DMS79 treated with DMSO at 0.1 percent for 48 hours (cell line): ENCODE data around the gene TMEM208.

ENCODE experiments used
- DNase-seq: peaks from one replicate; lab custom pipeline; 2025; lab: John Stamatoyannopoulos, UW

TMEM208 gene

DNA sequence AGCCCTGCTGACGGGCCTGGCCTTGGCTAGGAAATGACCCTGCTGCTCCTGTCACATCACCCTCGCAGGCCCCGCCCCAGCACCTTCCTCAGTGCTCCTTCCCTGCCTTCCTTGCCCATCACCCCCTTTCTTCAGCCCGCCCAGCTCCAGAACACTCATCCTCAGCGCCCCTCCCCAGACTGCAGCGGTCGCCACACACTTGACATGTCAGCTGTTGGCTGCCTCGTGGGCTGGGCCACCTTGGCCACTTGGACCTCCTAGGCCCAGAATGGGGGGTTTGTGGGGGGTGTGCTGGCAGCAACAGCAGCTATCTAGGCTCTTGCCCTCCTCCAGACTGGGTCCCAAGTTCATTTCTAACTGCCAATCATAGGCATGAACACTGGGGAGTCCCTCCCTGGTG is 17.4 kb upstream of the TMEM208 start:
- no peak for DNase-seq

DNA sequence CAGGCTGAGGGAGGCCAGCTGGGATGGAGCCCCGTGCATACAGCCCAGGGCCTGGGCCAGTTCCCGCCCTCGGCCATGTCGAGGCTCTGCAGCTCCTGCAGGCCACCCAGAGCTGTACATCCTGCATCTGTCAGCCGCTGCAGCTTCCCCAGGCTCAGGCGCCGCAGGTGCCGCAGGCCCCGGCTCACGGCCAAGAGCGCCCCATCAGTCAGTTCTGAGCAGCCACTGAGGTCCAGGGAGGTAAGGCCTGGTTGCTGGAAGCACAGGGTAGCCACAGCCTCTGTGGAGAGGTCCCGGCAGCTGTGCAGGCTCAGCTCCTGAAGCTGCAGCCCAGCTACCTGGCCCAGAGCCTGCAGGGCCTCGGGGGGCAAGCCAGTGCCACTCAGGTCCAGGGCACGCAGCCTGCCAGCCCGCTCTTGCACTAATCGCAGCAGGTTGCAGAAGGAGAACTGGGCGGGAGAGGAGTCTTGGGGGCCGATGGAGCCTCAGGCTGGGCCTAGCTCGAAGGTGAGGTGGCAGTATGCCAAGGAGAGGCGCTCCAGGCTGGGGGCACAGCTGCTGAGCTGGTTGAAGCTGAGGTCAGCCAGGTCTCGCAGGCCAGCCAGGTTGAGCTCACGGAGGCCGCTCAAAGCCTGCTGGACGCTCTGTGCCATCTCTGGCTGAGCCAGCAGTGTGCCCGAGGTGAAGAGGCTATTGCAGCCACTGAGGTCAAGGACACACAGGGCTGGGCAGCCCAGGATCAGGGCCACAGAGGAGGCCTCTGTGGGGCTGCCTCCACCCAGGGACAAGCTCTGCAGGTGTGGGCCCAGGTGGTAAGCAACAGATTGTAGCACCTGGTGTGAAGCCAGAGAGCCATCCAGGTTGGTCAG is 16.6 kb upstream of the TMEM208 start:
- DNase-seq, result peak; percentile 1

DNA sequence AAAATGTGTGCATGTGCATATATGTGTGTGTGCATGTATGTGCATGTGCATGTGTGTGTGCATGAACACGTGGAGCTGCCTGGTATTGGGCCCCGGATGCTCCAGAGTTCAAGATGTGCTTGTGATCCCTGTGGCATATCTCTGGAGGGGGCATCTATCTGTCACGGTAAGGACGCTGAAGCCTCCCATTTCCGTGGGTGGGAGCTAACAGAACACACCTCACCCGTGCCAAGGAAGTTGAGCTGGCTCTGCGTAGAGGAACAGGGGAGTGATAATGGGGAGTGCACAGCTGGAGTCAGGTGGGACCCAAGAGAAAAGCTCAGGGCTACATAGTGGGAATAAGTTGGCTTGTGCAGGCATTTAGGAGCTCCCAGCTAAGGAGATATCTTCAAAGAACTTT is 15.3 kb upstream of the TMEM208 start:
- DNase-seq, result no peak

DNA sequence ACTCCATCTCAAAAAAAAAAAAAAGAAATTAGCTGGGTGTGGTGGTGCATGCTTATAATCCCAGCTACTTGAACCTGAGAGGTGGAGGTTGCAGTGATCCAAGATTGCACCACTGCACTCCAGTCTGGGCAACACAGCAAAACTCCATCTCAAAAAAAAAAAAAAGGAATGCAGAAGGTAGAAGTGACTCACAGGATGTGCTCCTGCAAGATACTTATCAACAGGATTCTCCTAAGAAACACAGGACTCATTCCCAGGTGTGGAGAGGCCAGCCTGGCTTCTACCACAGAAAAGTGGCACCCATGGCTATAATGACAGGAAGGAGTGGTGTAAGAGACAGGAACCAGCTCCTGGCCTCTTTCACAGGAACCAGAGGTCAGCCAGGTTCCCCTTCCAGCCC is 14.2 kb upstream of the TMEM208 start:
- DNase-seq, result no peak

DNA sequence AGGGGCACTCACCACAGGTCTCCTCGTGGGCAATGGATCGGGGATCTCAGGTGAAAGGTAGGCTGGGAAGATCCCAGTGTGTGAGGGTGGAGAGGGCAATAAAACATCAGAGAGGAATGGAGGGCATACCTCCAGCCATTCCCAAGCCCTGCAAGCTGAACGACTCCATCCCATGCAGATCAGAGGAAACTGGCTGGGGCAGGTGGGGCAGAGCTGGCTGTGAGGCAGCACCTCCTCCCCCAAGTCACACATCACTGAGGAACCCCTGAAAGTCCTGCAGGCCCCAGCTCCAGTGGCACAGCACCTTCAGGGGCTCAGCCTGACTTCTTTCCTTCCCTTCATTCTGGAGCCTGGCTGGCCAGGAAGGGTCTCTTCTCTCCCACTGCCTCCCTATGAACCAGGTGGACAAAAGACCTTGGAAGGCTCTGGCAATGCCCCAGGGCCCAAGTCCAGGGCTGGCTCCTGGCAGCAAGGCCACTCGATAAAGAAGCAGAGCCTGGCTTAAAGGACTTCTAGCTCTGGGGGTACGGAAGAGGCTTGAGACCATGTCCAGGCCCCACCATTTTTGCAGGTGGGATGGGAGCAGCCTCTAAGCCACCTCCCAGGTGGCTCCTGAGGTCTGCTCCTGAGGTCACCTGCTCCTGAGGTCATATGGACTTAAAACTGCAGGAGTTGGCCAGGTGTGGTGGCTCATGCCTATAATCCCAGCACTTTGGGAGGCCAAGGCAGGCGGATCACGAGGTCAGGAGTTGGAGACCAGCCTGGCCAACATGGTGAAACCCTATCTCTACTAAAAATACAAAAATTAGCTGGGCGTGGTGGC is 13.5 kb upstream of the TMEM208 start:
- no peak for DNase-seq

DNA sequence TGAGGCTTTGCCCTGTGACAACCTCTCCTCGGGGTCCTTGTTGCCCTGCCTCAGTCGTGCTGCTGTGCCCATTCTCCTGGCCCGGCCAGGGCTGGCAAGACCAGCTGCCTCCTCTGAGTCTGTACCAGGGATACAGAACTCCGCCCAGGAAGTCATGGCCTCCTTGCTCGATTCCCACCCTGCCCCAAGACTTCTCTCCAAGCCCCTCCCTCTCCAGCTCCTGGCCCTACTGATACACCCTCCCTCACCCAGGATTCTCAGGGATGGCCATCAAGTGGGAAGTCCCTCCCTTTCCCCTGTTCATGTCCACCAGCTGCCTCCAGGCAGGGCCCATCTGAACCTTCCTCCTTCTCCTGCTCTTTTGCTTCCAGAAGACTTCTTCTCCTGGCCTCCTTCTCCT is 11.2 kb upstream of the TMEM208 start:
- no peak for DNase-seq

DNA sequence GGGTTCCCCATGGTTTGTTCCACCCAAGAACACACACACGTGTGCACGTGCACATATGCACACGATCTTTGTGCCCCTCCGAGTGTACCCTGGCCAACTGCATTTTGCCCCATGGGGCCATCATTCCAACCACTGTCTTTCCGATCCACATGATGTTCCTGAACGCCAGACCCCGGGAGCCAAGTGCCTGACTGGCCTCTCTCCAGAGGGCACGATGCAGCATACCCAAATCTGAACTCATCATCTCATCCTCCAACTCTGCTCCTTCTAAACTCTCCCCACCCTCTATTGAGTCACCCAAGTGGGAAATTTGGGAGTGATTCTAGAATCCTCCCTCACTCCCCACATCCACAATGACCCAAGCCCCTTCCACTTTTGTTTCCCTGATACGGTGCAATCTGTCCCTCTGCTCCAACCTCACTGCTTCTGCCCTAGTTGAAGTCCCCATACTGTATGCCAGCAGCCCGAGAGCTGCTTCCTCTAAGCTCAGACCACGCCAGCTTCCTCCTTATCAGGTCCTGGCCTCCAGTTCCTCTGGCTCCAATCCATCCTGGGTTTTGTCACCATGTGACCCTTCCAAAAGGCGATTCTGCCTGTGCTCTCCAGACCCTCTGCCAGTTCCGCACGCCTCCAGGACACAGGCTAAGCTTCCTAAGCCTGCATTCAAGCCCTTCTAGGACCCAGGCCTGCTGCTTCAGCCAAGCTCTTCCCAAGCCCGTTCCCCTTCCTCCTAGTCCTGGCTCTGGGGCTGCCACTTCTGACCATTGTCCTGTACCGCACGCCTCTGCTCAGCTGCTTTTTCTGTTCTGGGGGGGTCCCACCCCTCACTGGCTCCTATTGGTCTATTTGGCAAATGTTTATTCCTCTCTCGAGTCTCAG is 10.1 kb upstream of the TMEM208 start:
- no peak for DNase-seq

DNA sequence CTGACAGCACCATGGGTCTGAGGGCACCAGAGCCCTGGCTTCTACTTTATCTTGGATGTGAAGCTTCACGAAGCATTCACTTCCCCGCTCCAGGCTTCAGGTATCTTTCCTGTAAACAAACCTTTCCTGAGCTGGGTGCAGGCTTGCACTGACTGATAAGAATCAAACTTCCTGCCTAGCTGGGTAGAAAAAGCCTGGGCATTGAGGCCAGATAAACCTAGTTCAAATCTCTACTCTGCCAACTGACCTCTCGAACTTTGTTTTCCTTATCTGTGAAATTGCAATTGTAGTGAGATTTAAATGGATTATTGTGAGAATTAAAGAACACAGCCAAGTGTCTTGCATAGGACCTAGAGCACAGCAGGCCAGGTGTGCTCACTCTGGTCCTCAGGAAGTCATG is 2.9 kb upstream of the TMEM208 start:
- DNase-seq, result no peak

DNA sequence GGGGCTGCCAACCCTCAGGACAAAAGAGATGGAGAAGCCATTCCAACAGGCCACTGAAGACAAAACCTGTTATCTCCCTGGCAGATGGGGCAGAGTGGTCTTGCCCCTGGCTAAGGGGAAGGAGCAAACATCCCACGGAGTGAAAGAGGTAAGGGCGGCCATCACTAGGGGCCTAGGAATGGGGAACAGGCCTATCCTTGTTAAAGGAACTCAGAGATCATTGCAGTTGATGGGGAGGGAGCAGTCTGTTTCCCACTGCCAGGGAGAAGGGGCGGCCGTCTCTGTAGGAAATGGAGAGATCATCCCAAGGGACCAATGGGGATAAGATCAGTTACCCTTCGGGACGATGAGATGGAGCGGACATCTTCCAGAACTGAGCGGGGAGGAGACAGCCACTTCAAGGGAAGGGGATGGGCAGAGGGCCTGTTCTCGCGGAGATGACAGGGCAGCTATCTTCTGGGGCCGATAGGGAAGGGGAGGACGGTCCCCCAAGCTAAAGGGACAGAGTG is 581 bp upstream of the TMEM208 start:
- DNase-seq, result peak; percentile 27

DNA sequence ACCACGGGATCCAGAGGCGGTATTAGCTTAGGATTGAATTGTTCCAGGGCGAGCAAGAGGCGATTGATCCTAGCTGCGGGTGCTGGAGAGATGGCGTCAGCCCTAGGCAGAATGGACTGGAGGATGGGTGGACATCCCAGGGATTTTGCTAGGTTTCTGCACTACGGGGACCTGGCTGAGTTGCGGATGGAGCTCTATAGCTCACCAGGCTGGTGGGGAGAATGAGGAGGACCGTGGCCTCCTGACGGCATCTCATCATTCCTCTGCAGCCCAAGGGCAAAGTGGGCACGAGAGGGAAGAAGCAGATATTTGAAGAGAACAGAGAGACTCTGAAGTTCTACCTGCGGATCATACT is 614 bp downstream of the TMEM208 start:
- DNase-seq, result no peak

DNA sequence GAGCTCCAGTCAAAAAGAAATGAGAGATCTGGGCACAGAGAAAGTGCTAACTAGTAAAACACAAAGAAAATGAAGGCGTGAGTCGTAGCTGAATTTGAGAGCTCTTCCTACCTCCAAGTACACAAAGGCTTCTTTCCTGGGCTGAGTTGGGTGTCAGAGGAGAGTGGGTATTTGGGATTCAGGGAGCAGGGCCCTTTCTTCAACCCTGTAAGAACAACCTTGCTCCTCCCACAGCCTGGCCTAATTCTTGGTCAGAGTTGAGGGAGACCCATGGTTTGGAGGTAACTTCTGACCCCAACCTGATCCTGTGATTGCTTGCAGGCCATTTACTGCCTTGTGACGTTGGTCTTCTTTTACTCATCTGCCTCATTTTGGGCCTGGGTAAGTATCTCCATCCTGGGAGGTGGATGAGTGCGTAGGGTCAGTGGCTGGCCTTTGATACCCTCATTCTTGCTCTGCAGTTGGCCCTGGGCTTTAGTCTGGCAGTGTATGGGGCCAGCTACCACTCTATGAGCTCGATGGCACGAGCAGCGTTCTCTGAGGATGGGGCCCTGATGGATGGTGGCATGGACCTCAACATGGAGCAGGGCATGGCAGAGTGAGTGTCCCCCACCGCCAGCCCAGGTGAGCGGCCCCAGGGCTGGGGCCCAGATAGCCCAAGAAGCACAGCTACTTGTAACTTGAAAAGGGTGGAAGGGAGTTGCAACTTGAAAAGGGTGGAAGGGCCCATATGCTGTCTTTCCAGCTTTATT is 1.3 kb downstream of the TMEM208 start:
- no peak for DNase-seq

DNA sequence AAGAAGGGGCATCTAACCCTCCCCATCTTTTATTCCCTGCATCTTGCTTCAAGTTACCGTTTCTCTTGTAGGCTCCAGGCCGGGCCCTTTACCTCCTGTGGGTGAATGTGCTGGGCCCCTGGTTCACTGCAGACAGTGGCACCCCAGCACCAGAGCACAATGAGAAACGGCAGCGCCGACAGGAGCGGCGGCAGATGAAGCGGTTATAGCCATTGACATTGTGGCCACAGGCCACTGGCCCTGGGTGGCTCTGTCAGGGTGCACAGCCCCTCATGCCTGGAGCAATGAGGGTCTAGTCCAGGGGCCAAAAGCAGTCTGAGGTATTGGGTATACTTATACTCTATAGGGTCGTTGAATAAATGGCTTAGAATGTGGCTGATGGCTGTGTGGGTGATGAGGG is 2.0 kb downstream of the TMEM208 start:
- no peak for DNase-seq

DNA sequence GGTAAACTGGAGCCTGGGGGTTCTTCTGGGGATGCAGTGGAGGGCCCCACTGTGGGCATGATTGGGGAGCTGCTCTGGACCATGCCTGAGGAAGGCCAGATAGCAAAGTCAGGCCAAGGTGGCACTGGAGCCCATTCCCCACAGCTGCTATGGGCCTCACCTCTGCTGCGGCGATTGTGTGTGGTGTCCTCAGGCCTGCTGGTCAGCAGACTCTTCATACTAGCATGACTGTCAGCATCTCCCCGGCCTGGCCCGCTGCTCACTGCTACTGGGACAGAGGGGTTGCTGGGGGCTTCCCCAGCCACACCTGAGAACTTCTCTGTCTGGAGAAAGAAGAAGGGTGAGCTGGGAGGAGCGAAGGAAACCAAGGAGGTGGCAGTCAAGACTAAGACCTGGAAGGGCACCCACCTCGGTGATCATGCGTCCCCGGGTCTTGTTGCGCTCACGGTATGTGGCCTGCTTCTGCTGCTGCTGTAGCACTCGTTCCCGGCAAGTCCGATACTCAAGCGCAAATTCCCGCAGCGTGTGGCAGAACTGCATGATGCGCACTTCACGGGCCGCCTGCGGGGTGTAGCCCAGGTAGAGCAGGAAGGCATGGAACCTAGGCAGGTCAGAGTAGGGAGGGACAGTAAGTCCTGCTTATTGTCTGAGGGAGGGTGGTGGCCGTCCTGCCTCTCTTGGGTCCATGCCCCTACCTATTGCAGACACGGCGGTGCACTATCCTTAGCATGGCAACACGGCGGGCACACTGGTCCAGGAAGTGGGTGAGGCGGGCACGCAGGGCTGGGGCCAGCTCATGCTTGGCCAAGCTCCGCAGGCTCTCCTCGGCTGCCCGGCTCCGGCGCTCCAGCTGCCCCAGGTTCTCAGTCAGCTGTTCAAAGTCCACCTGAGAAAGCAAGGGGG is 3.2 kb downstream of the TMEM208 start:
- no peak for DNase-seq

DNA sequence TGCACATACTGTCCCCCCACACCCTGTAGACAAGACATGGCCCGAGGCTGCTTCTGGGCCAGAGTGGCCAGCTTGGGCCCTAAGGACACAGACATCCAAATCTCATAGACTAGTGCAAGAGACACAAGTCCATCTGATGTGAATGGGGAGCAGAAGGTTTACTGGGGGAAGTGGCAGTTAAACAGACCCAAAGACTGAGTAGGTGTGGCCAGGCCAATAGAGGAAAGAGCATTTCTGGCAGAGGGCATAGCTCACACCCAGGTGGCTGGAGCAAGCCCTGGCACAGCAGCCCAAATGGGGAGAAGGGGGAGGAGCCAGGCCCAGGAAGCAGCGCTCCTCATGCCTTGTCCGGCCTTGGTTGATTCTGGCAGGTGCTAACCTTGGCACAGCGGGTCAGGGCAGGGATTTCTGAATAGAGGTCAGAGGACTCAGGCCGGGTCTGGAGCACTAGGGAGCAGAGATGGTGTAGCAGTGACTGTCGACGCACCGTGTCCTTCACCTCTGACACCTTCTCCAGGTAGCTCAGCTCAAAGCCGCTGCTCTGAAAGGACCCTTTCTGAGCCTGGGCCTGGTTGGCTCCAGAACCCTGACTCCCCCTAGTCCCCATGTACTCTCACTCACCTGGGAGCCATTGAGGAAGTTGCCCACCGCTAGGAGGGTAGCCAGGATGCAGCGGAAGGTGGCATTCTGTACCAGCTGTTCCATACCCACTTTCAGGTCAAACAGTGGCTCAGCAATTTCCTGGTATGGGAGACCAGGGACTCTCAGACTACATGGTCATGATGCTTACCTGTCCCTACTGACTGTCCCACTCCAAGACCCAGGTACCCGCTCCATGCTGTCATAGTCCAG is 4.1 kb downstream of the TMEM208 start:
- DNase-seq, result no peak

DNA sequence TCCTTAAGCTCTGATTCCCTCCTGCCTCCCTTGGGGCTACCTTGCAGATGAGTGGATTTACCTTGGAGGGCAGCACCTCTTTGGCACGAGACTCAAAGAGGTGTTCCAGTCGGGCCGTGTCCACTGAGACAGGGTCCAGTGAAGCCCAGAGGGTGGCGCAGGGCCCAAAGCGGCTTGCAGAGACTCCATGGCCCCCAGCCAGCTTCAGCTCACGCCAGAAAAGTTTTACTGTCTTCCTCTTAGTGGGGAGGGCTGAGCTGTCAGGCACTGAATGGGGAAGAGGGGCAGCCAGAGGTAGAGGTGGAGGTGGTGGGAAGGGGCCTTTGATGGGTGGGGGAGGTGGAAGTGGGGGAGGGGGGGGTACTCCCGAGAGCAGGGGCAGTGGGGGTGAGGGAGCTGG is 6.7 kb downstream of the TMEM208 start:
- DNase-seq, result no peak

DNA sequence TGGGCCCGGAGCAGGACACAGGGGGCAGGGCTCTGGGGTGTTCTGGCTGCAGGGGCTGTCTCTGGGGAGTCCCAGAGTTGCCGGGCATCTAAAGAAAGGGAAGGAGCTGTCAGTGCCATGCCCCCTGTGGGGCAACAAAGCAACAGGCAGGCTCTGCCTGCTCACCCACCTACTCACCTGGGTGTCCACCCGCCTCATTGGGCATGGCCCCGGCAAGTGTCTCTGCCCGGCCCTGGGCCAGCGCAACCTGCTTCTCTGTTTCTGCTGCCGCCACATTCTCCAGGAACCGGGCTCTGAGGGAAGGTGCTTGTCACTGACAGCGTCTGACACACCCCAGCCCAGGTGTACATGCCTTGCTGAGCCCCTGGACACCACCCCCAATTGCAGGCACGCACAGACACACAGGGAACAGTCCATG is 7.3 kb downstream of the TMEM208 start:
- DNase-seq, result no peak

DNA sequence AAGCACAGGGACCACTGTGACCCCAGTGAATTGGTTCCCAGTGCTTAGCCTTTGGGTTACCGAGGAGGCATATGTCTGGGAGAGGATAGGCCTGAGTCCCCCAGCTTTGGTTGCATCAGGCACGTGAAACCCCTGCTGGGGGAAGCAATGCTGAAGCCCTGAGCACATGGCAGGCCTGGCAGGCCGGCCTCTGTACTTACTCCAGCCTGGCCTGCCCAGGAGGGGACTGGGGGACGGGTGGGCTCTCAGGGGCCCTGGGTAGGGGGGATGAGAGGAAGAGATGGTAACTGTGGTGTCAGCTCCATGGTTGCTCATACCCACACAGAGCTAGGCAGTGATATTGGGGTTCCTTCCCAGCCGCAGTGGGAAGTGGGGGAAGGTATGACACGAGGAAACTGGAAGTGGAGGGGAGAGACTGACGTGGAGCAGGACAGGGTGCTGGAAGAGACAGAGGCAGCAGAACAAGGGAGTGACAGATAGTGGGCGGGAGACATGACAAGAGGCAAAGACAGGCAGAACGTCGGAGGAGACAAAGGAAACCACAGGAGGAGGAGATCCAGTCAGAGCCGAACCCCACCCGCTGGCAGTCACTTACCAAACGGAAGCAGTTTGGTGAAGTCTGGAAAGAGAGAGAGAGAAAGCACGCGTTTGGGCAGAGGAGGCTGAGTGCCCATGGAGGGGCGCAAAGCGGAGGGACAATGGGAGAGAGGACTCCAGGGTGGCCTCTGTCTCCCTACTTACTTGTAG is 9.1 kb downstream of the TMEM208 start:
- DNase-seq, result no peak

DNA sequence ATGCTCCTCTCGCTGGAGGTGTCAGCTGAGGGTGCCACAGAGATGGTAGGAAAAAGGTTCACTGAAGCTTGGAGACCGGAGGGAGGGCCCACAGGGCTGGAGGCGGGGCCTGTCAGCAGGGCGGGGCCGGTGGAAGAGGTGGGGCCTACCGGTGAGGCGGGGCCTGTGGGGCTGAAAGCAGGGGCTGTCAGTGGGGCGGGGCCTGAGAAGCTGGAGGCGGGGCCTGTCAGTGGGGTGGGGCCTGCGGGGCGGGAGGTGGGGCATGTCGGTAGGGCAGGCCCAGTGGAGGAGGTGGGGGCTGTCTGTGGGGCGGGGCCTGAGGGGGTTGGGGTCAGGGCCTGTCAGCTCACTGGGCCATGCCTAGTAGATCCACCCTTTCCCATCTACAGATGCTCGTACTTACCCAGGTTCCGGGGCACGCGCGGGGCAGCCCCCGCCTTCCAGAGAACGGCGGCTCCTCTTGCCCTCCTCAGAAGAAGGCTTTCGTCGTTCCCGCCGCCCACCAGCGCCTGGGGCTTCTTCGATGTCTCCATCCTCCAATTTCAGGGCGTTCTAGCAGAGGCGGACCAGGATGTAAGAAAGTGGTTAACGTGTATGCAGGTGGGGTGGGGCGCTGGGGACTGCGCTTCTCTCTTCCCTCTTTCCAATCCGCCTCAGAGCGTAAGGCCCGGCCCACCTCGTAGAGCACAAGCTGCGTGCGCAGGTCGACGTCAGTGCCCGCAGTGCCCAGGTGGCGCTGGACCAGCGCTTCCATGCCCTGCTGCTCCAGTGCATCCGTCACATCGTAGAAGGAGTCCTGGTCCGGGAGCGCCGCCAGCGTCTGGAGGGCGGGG is 9.8 kb downstream of the TMEM208 start:
- DNase-seq, result no peak
